NCI-H1417 (cell line): ENCODE data around the gene MIS18BP1.
"Not testable (repeated sequence)": the region's sequence is repeated elsewhere in the genome, so short reads cannot be mapped to it uniquely, and the experiment has no call there.

Experiments
- DNase-seq, 3 experiments: peaks; one replicate each; lab custom pipeline; 2025; lab: John Stamatoyannopoulos, UW

MIS18BP1 gene

DNA sequence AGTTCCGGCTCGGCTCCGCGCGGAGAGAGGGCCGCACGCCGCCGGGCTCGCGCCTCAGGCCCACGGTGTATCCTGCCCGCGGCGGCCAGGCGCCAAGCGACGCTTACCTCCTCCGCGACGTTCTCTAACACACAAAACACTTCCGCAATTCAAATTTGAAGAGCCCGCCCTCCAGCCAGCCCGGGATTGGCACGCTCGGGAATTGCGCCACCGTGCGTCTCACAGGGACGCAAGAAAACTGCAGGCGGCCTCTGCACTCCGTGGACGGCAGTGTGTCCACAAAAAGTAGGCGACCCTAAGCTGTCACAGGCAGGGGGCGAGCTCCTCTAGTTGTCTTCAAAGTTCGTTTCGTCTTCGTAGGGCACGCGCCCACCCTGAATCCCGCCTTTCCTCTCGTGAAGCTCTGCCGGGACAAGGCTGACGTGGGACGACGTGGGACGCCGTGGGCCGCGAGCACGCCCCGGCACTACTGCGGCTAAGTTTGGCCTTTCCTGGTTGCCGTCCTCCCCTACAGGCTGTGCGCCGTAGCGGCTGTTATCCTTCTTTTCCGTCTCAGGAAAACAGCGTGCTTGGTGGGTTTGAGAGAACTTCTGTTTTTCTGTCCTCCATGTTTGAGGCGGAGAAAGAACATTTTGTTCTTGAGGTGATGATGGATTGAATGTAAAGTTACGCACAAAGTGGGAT lies at the start of gene MIS18BP1:
MIS18BP1 (minus strand) TSS at position 133 of the 684 bp plus-strand sequence. CDS start 5,916 bp downstream, outside the sequence.
- DNase-seq, result peak; percentile 88 to 98 (median 95)

DNA sequence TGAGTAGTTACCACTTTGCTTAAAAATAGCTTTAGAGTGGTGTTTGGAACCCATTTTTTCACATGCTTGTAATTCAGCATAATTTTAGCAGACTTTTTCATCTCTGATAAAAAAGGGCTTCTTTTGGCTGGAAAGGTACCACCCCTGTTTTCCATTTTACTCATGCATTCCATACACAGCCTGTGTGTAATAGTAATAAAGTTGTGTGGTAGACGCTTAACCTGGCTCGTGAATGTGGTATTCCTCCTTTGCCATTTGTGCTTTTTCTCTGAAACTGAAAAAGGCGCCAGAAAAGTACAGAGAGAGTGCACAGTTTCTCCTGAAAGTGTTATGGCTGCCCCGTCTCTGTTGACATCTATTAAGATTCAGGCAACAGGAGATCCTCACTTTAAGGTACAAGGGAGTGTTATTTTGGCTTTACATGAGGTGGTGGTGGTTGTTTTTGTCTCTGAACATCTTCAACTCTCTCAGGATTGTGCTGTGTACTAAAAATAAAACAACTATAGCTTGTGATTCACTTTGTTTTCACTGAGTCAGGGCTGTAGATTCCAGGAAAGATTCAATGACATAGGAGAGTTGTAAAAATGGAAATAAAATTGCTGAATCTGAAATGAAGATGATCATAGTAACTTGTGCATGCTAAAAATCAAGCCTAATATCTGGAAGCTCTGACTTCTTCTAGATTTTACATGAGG lies 45.6 kb upstream of the MIS18BP1 start:
- DNase-seq, result no peak

DNA sequence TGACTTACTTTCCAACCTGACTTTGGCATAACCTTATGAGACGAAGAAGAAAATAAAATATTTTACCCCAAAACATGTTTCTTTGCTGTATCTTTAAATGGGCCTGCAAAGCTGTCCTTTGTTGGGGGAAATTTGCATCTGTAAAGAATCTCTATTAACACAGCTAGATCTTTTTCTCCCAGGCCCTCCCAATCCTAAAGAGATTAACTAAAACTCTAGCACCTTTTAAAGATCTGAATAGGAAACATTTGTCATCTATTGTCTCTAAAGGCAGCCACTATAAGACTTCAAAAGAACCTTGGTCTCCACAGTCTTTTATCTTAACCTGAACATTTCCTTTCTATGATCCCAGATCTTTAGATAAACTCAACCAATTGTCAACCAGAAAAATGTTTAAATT lies 41.8 kb upstream of the MIS18BP1 start:
- not testable (repeated sequence) for DNase-seq

DNA sequence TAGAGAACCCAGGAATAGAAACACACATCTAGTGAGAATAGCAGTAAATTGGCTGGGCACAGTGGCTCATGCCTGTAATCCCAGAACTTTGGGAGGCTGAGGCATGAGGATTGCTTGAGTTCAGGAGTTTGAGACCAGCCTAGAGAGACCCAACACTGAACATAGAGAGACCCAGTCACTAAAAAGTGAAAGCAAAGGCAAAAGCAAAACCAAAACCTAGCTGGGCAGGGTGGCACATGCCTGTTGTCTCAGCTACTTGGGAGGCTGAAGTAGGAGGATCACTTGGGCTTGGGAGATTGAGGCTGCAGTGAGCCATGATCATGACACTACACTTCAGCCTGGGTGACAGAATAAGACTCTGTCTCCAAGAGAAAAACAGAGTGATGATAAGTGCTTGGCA lies 37.5 kb upstream of the MIS18BP1 start:
- DNase-seq, result no peak

DNA sequence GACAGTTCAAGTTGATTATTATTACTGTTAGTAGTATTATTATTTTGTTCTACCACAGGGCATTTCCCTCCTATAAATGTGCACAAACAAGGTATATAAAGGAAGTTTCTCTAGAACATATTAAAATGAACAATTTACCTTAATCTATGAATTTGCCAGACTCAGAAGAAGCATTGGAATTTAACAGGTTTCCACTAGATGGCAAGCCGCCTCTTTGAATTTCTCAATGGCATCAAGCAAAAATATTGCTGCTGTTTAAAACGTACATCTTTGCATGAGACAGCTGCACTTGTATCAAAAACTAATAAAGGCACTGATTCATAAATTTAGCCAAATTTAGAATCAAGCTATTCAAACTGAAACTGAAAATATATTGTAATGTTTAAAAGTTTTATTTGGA lies 34.6 kb upstream of the MIS18BP1 start:
- no peak for DNase-seq

DNA sequence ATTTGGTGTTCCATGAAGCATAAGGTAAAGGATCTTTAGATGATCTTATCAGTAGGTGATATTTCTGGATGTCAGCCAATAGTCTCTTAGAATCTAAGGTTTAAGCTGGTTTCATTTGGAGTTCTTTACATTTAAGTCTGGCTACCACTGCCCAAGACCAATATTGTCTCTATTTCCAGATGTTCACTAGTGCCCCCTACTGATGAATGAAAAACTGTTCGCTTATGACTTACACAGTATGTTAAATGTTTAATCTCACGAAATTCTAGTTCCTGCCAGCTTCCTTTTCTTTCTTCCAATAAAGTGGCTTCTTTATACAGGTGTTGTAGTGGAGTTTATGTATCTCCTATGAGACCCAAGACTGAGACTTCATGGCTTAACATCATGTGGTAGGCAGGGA lies 31.8 kb upstream of the MIS18BP1 start:
- no peak for DNase-seq

DNA sequence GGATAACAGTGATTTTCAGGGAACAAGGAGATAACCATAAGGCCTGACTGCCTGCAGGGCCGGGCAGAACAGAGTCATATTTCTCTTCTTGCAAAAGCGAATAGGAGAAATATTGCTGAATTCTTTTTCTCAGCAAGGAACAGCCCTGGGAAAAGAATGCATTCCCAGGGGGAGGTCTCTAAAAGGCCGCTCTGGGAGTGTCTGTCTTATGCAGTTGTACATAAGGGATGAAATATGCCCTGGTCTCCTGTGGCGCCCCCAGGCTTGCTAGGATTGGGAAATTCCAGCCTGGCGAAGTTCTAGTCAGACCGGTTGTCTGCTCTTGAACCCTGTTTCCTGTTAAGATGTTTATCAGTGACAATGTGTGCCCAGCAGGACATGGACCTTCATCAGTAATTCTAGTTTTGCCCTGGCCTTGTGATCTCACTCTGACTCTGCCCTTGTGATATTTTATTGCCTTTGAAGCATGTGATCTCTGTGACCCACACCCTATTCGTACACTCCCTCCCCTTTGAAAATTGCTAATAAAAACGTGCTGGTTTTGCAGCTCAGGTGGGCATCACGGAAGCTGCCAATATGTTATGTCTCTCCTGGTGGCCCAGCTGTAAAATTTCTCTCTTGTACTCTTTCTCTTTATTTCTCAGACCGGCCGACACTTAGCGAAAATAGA lies 28.9 kb upstream of the MIS18BP1 start:
- DNase-seq, result not testable (repeated sequence)

DNA sequence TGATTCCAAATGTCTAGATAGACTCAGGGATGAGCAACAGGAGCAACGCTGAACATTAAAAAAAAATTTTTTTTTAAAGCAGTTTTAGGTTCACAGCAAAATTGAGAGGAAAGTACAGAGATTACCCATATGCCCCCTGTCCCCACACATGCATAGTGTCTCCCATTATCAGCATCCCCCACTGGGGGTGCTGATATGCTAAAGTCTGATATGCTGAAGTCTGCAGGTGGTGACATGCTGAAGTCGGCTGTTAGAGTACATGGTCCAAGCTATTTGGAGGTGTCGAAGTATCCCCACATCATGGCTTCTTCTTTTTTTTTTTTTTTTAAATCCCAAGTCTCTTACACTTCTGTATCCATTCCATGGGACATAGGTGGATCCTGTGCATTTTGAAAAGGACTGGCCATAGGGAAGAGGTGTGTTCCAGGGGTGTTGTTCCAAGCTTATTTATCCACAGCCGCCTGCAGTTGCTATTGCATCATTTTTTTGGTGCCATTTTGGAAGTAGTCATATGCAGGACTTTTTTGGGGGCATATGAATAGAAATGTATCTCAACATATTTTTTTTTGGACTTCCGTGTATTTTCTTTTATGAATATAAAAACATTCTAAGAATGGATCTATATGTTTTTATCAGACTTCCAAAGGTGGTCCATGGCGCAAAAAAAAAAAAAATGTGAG lies 19.0 kb upstream of the MIS18BP1 start:
- DNase-seq, result no peak

DNA sequence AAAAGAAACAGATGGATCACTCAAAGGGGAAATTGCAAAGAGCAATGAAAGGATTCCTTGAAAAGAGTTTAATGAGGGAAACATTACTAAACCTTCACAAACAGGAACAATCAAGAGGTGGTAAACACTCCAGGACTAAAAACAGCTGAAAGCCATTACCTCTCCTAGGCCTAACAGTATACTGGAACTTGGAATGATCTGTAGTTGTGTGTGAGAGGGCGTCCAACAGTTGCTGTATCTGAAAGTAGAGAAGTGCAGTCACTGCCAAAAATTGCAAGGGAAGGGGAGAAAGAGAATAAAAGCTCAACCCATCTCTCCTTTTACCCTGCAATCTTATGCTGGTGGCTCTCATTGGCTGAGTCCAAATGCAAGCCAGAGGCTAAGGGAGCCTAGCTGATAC lies 17.0 kb upstream of the MIS18BP1 start:
- DNase-seq, result no peak

DNA sequence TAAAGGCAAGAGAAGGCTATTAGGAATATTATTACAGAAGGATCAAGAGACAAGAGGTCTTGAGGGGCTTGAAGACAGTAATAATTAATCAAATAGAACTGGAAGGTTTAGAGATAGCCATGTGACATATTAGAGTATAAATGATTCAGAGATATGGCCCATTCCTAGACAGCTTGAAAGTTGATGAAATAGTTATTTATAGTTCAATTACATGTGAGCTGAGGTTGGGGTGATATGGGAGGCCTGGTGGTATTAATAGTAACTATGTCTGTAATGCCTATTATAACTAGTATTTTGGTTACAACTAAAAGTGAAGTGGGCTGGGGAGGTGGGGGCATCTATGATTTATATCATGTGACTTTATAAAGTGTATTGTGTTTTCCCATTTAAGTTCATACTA lies 14.1 kb upstream of the MIS18BP1 start:
- no peak for DNase-seq

DNA sequence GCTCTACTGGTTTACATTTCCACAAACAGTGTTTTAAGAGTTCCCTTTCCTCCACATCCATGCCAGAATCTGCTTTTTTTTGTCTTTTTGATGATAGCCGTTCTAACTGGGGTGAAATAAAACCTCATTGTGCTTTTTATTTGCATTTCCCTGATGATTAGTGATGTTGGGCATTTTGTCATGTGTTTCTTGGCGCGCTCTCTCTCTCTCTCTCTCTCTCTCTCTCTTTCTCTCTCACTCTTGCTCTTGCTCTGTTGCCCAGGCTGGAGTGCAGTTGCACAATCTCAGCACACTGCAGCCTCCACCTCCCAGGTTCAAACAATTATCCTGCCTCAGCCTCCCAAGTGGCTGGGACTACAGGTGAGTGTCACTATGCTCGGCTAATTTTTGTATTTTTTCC lies 9.6 kb upstream of the MIS18BP1 start:
- no peak for DNase-seq

DNA sequence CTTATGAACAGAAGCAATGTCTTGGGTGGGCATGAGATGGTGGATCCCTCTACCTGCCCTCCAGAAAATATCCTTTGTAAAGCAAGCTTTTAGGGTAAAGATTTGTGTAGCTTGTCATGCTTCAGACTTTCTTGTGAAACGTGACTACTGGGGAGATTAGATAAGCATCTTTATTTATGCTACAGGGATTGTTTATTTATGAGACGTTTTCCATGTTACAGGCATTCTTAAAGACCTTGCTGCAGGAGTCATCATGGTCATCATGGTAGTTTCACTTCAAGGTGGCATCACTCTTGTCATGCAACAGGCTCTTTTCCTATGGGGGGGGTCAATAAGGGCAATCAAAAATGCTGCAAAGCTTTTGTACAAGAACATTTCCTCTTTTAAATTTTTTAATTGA lies 8.2 kb upstream of the MIS18BP1 start:
- no peak for DNase-seq

DNA sequence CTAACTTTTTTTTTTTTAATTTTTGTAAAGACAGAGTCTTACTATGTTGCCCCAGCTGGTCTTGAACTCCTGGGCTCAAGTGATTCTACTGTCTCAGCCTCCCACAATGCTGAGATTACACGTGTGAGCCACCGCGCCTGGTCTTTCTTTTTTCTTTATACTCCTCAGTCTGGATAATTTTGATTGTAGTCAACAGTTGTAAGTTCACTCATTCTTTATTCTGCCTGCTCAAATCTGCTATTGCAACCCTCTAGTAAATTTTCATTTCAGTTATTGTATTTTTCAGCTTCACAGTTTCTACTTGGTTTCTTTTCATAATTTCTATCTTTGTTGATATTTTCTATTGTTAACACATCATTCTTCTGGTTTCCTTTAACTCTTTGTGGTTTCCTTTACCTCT lies 5.8 kb upstream of the MIS18BP1 start:
- no peak for DNase-seq

DNA sequence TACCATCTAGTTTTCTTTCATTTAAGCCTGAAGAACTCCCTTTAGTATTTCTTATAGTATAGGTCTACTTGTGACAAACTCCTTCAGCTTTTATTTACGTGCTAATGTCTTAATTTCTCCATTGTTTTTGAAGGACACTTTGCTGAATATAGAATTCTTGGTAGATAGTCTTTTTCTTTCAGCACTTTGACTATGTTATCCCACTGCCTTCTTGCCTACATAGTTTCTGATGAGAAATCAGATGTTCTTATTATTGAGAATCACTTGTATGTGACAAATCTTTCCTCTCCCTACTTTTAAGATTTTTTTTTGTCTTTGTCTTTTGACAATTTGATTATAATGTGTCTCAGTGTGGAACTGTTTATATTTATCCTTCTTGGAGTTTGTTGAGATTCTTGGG lies 5.1 kb upstream of the MIS18BP1 start:
- no peak for DNase-seq

DNA sequence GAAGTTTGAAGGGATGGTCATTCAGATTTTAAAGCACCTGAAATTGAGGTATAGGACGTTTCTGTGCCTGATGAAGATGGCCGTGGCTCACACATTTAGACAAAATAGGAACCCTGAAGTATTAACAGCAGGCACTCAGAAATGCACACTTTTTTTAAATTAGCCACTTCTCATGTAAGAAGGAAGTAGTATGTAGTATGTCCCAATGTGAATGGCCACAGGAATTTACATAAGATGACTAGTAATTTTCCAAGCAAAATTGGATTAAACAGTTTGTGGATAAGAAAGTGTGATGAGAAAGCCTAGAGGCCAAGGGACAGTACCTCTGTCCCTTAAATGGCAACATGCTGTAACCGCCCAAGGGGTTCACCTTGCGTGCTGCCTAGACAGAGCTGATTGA lies 1.8 kb upstream of the MIS18BP1 start:
- DNase-seq, result no peak

DNA sequence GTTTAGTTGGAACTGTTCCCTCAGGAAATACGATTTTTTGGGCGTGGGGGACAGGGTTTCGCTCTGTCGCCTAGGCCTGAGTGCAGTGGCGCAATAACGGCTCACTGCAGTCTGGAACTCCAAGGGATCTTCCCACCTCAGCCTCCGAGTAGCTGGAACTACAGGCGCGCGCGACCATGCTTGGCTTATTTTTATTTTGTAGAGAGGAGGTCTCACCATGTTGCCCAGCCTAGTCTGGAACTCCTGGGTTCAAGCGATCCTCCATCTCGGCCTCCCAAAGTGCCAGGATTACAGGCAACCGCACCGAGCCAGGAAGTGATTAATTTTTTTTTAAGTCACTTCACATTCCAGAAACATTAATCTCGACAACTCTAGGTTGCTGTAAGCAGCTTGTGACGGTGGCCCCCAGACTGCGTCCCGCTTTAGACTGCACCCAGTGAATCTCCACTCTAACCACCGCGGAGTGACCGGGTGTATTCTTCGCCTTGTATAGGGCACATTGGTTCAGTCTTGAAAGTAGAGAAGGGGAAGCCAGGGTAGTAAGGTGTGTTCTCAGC lies 830 bp upstream of the MIS18BP1 start:
- DNase-seq, result peak in 1 of 3 experiments; percentile 46

DNA sequence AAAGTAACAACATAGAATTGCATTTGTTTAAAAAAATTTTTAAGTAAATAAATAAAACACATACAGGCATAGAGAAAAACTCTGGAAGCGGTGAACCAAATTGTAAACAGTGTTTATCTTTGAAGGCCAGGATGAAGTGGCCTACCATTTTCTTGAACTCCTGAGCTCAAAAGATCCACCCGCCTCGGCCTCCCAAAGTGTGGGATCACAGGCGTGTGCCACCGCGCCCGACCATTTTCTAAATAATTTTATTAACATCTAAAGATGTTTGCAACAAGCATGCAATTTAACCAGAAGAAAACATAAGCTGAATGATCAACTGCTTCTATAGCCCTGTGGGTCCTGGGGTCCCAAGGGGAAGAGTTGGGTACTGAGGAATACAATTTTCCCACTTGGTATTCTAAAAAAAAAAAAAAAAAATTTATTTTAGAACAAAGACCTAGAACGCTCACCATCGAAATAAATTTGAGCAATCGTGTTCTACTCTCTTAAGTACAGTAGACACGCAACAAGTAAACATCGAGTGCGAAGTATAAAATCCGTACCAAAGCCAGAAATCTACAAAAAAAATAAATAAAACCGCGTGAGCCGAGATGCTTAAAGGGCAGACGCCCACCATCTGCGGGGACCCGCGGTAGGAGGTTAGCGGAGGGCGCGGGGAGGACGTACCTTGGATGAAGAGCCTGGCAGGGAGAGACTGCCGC lies 484 bp downstream of the MIS18BP1 start:
- DNase-seq, result peak; percentile 40 to 84 (median 54)

DNA sequence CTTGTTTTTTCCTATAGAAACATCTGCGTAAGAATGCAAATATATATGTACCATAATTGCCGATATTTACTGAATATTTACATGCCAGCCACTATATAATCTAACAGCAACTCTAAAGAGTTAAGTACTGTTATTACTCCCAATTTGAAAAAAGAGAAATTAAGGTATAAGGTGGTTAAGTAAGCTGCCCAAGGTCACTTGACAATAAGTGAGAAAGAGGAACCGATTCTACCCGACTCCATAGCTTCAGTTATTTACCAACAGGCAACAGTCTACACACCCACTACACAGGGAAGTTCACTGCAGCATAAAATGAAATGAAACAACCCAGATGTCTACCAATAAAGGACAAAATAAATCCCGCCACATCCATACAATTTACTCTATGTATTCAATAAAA lies 1.1 kb downstream of the MIS18BP1 start:
- DNase-seq, result peak in 2 of 3 experiments; percentile 27 to 72

DNA sequence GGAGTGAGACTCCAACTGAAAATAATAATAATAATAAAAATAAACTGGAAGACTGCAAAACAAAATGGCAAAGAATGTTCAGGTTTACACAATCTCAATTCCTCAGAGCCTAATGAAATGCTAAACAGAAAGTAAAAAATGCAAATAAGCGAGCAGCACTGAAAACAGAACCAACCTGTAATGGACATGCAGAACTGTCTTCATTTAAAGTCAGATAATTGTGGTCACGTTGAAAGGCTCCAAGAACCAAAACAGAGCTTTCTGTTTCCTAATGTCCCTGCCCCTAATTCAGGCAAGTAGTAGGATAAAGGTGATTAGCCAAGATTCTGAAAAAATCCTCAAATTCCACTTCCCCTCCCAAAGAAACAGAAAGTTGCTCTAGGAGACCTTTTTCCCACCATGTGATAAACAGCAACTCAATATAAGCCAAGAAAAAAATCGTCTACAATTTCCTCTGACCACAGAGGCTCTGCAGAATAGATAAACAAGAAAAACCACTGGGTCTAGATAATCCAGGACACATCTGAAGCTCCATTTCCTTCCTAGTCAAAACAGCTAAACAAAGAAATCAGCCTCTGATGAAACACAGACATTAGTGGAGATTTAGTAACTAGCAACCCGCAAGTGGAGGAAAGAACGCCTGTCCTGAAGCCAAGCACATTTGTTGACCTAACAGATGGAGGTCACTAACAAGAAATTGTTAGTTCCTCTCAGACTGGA lies 3.0 kb downstream of the MIS18BP1 start:
- no peak for DNase-seq

DNA sequence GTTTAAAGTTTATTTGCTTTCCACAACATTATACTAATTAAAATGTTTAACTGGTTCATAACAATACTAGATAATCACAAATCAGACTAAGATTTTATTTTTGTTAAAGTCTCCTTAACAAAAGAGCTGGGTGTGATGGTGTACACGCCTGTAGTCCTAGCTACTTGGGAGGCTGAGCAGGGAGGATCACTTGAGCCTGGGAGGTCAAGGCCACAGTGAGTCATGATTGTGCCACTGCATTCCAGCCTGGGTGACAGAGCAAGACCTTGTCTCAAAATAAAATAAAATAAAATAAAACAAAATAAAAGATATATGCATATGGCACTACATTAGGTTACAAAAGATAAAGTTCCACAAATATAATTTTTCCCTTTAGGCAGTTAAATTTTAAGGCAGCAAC lies 5.6 kb downstream of the MIS18BP1 start:
- DNase-seq, result no peak

DNA sequence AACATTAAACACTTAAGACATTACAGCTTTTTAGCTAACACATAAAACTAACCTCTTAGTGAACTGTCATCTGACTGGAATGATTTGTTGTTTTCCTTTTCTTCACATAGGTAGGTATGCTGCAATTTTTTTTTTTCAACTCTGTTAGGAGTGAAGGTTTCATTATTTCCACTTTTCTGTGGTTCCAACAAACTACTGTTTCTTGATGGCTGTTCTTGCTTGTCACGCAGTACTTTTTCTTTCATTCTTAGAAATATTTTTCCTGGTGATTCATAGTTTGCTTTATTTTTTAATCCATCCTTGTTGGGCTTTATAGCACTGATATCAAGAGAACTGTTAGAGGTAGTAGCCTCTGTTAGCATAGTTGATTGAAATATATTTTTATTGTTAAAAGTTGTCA lies 6.3 kb downstream of the MIS18BP1 start:
- no peak for DNase-seq
